ENCODE results near the gene KCNAB1. TPM values are rescaled to one million over a fixed set of nuclear protein-coding genes. Genes with fewer than 3 reads are reported as not detected.
A peak's percentile ranks its signal among the peaks of the same experiment; 100 is the strongest.
"Not testable (repeated sequence)": the region's sequence is repeated elsewhere in the genome, so short reads cannot be mapped to it uniquely, and the experiment has no call there.

KCNAB1 gene
- polyA plus RNA-seq, 4 donors: 1.0 to 3.9 TPM; not detected in 2

DNA sequence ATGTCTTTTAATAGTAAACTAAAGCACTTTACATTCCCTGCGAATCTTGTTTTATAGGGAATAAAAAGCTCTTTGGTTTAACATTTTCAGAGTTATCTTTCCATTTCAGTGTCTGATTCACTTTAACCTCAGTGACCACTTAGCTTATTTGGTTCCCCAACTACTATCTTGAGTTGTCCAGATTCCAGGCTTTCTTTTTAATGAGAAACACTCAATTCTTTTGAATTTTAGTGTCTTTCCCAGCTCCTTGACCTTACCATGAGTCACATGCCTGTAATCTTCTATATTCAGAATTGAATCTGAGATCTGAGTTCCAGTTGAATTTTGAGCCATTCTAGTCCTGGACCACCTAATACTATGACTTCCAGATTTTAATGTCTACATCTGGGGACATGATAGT, 144.4 kb downstream of the KCNAB1 start:
- Histone ChIP-seq H3K4me3 (ENCODE audit: low read depth in 1 of 3, low read length in 3 of 3) (no peak overlapping the region), H3K27me3 (ENCODE audit: control insufficient read depth in 3 of 3, insufficient read depth in 3 of 3, low read length in 3 of 3) (no peaks in the 10 kb centered on the region)
- 92 to 94% (median 93%) methylated on average over 1 of the region's 1 CpG for WGBS, 3 donors

DNA sequence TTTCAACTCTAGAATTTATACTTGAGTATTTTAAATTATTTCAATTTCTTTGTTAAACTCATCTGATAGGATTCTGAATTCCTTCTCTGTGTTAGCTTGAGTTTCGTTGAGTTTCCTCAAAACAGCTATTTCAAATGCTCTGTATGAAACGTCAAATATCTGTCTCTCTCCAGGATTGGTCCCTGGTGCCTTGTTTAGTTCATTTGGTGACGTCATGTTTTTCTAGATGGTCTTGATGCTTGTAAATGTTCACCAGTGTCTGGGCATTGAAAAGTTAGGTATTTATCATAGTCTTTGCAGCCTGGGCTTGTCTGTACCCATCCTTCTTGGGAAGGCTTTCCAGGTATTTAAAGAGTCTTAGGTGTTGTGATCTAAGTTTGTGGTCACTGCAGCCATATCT, 151.1 kb downstream of the KCNAB1 start:
- peaks cover 0 to 3% of the 10 kb centered on the region in 2 donors for H3K9me3 ChIP-seq (ENCODE audit: control insufficient read depth in 2 of 2, insufficient read depth in 1 of 2, low read depth in 1 of 2, low read length in 1 of 2)
- WGBS, 3 donors: 81 to 88% (median 82%) methylated on average over 3 of the region's 3 CpGs
- no peaks in the 10 kb centered on the region for H3K36me3 ChIP-seq (ENCODE audit: control insufficient read depth in 3 of 3, insufficient read depth in 2 of 3, low read depth in 1 of 3, low read length in 3 of 3)
- no peaks in the 10 kb centered on the region for H3K27me3 ChIP-seq (ENCODE audit: control insufficient read depth in 3 of 3, insufficient read depth in 3 of 3, low read length in 3 of 3)
- no peak overlapping the region for H3K4me3 ChIP-seq (ENCODE audit: low read depth in 1 of 3, low read length in 3 of 3)
- no peak for DNase-seq
- no peak for FAIRE-seq
- H3K4me1 ChIP-seq (ENCODE audit: control insufficient read depth in 3 of 3, insufficient read depth in 2 of 3, low read depth in 1 of 3, low read length in 2 of 3): no peaks in the 10 kb centered on the region
- H3K27ac ChIP-seq (ENCODE audit: low read depth in 1 of 3, low read length in 2 of 3): no peak overlapping the region

More for the DNA sequence above, 144.4 kb downstream of the KCNAB1 start:
- DNase-seq: no peak
- H3K9me3 ChIP-seq (ENCODE audit: control insufficient read depth in 2 of 2, insufficient read depth in 1 of 2, low read depth in 1 of 2, low read length in 1 of 2): no peaks in the 10 kb centered on the region
- FAIRE-seq: no peak
- H3K4me1 ChIP-seq (ENCODE audit: control insufficient read depth in 3 of 3, insufficient read depth in 2 of 3, low read depth in 1 of 3, low read length in 2 of 3): no peaks in the 10 kb centered on the region
- no peak overlapping the region for H3K27ac ChIP-seq (ENCODE audit: low read depth in 1 of 3, low read length in 2 of 3)
- H3K36me3 ChIP-seq (ENCODE audit: control insufficient read depth in 3 of 3, insufficient read depth in 2 of 3, low read depth in 1 of 3, low read length in 3 of 3): no peaks in the 10 kb centered on the region

DNA sequence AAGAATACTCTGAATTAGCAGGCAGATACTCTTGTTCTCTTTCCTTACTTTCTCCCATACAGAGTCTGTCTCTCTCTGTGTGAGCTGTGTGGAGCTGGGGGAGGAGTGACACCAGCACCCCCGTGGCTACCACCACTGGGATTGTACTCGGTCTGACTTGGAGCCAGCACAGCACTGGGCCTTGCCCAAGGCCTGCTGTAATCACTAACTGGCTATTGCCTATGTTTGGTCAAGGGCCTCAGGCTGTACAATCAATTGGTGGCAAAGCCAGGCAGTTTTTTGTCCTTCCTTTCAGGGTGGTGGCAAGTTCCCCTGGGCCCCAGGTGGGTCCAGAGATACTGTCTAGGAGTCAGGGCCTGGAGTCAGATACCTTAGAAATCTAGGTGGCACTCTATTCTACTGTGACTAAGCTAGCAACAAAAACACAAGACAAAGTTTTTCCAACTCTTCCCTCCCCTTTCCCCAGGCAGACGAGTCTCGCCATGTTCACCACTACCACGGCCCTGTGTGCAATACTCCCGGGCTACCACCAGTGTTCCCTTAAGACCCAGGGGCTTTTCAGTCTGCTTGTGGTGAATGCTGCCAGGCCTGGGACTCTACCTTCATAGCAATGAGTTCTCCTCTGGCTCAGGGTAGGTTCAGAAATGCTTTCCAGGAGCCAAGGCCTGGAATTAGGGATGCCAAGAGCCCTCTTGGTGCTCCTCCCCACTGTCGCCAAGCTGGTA, 151.8 kb downstream of the KCNAB1 start:
- FAIRE-seq (no peak), DNase-seq (no peak)
- Histone ChIP-seq H3K27ac (ENCODE audit: low read depth in 1 of 3, low read length in 2 of 3) (no peak overlapping the region), H3K36me3 (ENCODE audit: control insufficient read depth in 3 of 3, insufficient read depth in 2 of 3, low read depth in 1 of 3, low read length in 3 of 3) (no peaks in the 10 kb centered on the region), H3K4me3 (ENCODE audit: low read depth in 1 of 3, low read length in 3 of 3) (no peak overlapping the region), H3K4me1 (ENCODE audit: control insufficient read depth in 3 of 3, insufficient read depth in 2 of 3, low read depth in 1 of 3, low read length in 2 of 3) (no peaks in the 10 kb centered on the region), H3K9me3 (ENCODE audit: control insufficient read depth in 2 of 2, insufficient read depth in 1 of 2, low read depth in 1 of 2, low read length in 1 of 2) (peaks cover 0 to 3% of the 10 kb centered on the region in 2 donors), H3K27me3 (ENCODE audit: control insufficient read depth in 3 of 3, insufficient read depth in 3 of 3, low read length in 3 of 3) (no peaks in the 10 kb centered on the region)
- 88 to 95% (median 93%) methylated on average over 7 of the region's 7 CpGs for whole genome bisulfite sequencing, 3 donors

DNA sequence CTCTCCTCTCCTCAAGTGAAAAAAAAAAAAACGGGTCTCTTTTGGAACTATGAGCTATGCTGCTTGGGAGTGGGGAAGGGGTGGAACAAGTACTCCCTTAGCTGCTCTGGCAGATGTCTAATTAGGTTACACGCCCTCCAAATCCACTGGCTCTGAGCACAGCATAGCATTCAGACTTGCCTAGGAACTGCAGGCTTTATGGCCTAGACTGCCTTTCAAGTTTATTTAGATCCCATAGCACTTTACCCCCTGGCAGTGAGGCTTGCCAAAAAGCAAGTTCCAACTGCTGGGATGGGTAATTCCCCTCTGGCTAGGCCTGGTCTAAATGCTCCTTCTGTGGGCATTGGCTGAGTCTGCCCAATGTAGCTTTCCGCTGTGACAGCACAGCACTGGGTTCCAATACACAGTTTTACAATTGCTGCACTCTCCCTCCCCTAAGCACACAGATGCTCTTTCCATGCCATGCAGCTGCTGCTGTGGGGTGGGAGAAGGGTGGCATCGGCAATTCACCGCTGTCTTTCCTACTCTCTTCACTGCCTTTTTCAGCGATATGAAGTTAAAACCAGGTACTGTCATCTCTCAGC, 152.8 kb downstream of the KCNAB1 start:
- 73 to 79% (median 73%) methylated on average over 6 of the region's 6 CpGs for WGBS, 3 donors
- H3K4me3 ChIP-seq (ENCODE audit: low read depth in 1 of 3, low read length in 3 of 3): no peak overlapping the region
- H3K27ac ChIP-seq (ENCODE audit: low read depth in 1 of 3, low read length in 2 of 3): no peak overlapping the region
- FAIRE-seq (no peak), DNase-seq (no peak)
- H3K4me1 ChIP-seq (ENCODE audit: control insufficient read depth in 3 of 3, insufficient read depth in 2 of 3, low read depth in 1 of 3, low read length in 2 of 3): no peaks in the 10 kb centered on the region
- H3K9me3 ChIP-seq (ENCODE audit: control insufficient read depth in 2 of 2, insufficient read depth in 1 of 2, low read depth in 1 of 2, low read length in 1 of 2): peaks cover 0 to 3% of the 10 kb centered on the region in 2 donors
- no peaks in the 10 kb centered on the region for H3K27me3 ChIP-seq (ENCODE audit: control insufficient read depth in 3 of 3, insufficient read depth in 3 of 3, low read length in 3 of 3)
- H3K36me3 ChIP-seq (ENCODE audit: control insufficient read depth in 3 of 3, insufficient read depth in 2 of 3, low read depth in 1 of 3, low read length in 3 of 3): no peaks in the 10 kb centered on the region

DNA sequence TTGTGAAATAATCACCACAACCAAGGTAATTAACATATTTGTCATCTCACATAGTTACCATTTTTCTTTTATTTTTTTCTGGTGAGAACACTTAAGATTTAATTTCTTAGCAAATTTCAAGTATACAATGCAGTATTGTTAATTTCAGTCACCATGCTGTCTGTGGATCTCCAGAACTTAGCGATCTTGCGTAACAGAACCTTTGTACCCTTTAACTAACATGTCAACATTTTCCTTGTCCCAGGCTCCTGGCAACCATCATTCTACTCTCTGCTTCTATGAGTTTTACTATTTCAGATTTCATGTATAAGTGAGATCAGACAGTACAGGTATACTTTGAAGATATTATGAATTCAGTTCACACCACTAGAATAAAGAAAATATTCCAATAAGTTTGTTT, 154.4 kb downstream of the KCNAB1 start:
- H3K36me3 ChIP-seq (ENCODE audit: control insufficient read depth in 3 of 3, insufficient read depth in 2 of 3, low read depth in 1 of 3, low read length in 3 of 3): no peaks in the 10 kb centered on the region
- FAIRE-seq (no peak), DNase-seq (peak; percentile 45 to 85)
- no peaks in the 10 kb centered on the region for H3K27me3 ChIP-seq (ENCODE audit: control insufficient read depth in 3 of 3, insufficient read depth in 3 of 3, low read length in 3 of 3)
- 29 to 66% (median 42%) methylated on average over 2 of the region's 2 CpGs for WGBS, 3 donors
- no peak overlapping the region for H3K4me3 ChIP-seq (ENCODE audit: low read depth in 1 of 3, low read length in 3 of 3)
- H3K4me1 ChIP-seq (ENCODE audit: control insufficient read depth in 3 of 3, insufficient read depth in 2 of 3, low read depth in 1 of 3, low read length in 2 of 3): no peaks in the 10 kb centered on the region
- no peak overlapping the region for H3K27ac ChIP-seq (ENCODE audit: low read depth in 1 of 3, low read length in 2 of 3)
- peaks cover 0 to 3% of the 10 kb centered on the region in 2 donors for H3K9me3 ChIP-seq (ENCODE audit: control insufficient read depth in 2 of 2, insufficient read depth in 1 of 2, low read depth in 1 of 2, low read length in 1 of 2)

DNA sequence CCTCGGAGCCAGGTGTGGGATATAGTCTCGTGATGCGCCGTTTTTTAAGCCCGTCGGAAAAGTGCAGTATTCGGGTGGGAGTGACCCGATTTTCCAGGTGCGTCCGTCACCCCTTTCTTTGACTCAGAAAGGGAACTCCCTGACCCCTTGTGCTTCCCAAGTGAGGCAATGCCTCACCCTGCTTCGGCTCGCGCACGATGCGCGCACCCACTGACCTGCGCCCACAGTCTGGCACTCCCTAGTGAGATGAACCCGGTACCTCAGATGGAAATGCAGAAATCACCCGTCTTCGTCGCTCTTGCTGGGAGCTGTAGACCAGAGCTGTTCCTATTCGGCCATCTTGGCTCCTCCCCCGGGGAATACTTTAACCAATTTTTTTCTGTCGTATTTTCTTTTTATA, 164.3 kb downstream of the KCNAB1 start:
- H3K27me3 ChIP-seq (ENCODE audit: control insufficient read depth in 3 of 3, insufficient read depth in 3 of 3, low read length in 3 of 3); H3K4me3 ChIP-seq (ENCODE audit: low read depth in 1 of 3, low read length in 3 of 3); H3K27ac ChIP-seq (ENCODE audit: low read depth in 1 of 3, low read length in 2 of 3); FAIRE-seq; H3K36me3 ChIP-seq (ENCODE audit: control insufficient read depth in 3 of 3, insufficient read depth in 2 of 3, low read depth in 1 of 3, low read length in 3 of 3); H3K9me3 ChIP-seq (ENCODE audit: control insufficient read depth in 2 of 2, insufficient read depth in 1 of 2, low read depth in 1 of 2, low read length in 1 of 2); DNase-seq; H3K4me1 ChIP-seq (ENCODE audit: control insufficient read depth in 3 of 3, insufficient read depth in 2 of 3, low read depth in 1 of 3, low read length in 2 of 3): not testable (repeated sequence)
- 93 to 97% (median 94%) methylated on average over 24 of the region's 24 CpGs for WGBS, 3 donors

DNA sequence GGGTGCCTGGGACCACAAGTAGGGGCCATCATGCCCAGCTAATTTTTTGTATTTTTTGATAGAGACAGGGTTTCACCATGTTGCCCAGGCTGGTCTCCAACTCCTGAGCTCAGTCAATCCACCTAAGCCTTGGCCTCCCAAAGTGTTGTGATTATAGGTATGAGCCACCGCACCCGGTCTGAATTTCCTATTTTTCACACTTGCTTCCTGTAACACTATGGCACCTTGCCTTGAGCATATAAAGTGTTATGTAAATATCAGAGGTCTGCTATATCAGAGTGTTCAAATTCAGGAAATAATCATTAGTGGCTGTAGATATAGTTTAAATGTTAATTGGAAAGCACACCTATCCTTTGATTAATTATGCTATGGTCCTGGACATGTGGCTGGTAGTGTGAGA, 165.2 kb downstream of the KCNAB1 start:
- H3K27ac ChIP-seq (ENCODE audit: low read depth in 1 of 3, low read length in 2 of 3): no peak overlapping the region
- no peaks in the 10 kb centered on the region for H3K4me1 ChIP-seq (ENCODE audit: control insufficient read depth in 3 of 3, insufficient read depth in 2 of 3, low read depth in 1 of 3, low read length in 2 of 3)
- no peak overlapping the region for H3K4me3 ChIP-seq (ENCODE audit: low read depth in 1 of 3, low read length in 3 of 3)
- no peak for FAIRE-seq
- no peak for DNase-seq
- H3K9me3 ChIP-seq (ENCODE audit: control insufficient read depth in 2 of 2, insufficient read depth in 1 of 2, low read depth in 1 of 2, low read length in 1 of 2): no peaks in the 10 kb centered on the region
- peaks cover 0 to 19% (median 9%) of the 10 kb centered on the region in 3 donors for H3K27me3 ChIP-seq (ENCODE audit: control insufficient read depth in 3 of 3, insufficient read depth in 3 of 3, low read length in 3 of 3)
- H3K36me3 ChIP-seq (ENCODE audit: control insufficient read depth in 3 of 3, insufficient read depth in 2 of 3, low read depth in 1 of 3, low read length in 3 of 3): no peaks in the 10 kb centered on the region
- WGBS, 3 donors: 61 to 72% (median 64%) methylated on average over 2 of the region's 2 CpGs

DNA sequence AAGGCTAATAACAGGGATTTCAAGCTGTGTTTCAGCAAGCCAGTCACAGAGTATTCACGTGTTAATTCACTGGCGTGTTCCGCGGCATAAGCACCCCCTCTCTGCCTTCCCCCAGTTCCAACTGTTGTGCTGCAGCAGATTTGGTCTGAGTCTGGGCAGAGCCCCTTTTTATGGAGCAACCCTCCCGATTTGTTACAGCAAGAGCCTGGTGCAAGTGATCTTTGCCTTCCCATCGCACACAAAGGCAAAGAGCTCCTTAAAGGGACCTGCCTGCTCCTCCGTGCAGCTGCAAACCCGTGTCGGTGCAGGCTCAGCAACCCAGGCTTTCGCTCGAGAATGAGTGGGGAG, 170.5 kb downstream of the KCNAB1 start:
- Histone ChIP-seq H3K27ac (ENCODE audit: low read depth in 1 of 3, low read length in 2 of 3) (no peak overlapping the region), H3K4me3 (ENCODE audit: low read depth in 1 of 3, low read length in 3 of 3) (peak overlapping the region in 1 of 3 donors; percentile 22), H3K27me3 (ENCODE audit: control insufficient read depth in 3 of 3, insufficient read depth in 3 of 3, low read length in 3 of 3) (peaks cover 0 to 43% (median 13%) of the 10 kb centered on the region in 3 donors), H3K4me1 (ENCODE audit: control insufficient read depth in 3 of 3, insufficient read depth in 2 of 3, low read depth in 1 of 3, low read length in 2 of 3) (no peaks in the 10 kb centered on the region), H3K9me3 (ENCODE audit: control insufficient read depth in 2 of 2, insufficient read depth in 1 of 2, low read depth in 1 of 2, low read length in 1 of 2) (no peaks in the 10 kb centered on the region), H3K36me3 (ENCODE audit: control insufficient read depth in 3 of 3, insufficient read depth in 2 of 3, low read depth in 1 of 3, low read length in 3 of 3) (no peaks in the 10 kb centered on the region)
- FAIRE-seq: no peak
- no peak for DNase-seq
- WGBS, 3 donors: 10 to 18% (median 11%) methylated on average over 11 of the region's 11 CpGs
